Measurements from ENCODE around the gene ELL.
"Not testable (repeated sequence)": the region's sequence is repeated elsewhere in the genome, so short reads cannot be mapped to it uniquely, and the experiment has no call there.

ELL gene

GRCh38 chr19:18541258-18541991, 19.6 kb upstream of the ELL start:
- TF ChIP-seq CTCF (IDR thresholded peaks at IDR 0.05) (no peak), ZFX (IDR thresholded peaks at IDR 0.05; ENCODE audit: borderline replicate concordance) (no peak)
- H3K27ac ChIP-seq: peak overlapping the region; percentile 66

- not testable (repeated sequence) for H3K27ac ChIP-seq
These were observed 18.3 kb upstream of the ELL start for GRCh38 chr19:18540200-18540599.

- H3K27ac ChIP-seq: no peak overlapping the region
- no peak for TF ChIP-seq ZFX (IDR thresholded peaks at IDR 0.05; ENCODE audit: borderline replicate concordance)
These were observed 17.5 kb upstream of the ELL start for GRCh38 chr19:18539372-18539771.

GRCh38 chr19:18538115-18538514, 16.2 kb upstream of the ELL start:
- TF ChIP-seq ZFX (IDR thresholded peaks at IDR 0.05; ENCODE audit: borderline replicate concordance) (no peak), CTCF (IDR thresholded peaks at IDR 0.05) (no peak)
- no peak overlapping the region for H3K27ac ChIP-seq

- TF ChIP-seq ZFX (IDR thresholded peaks at IDR 0.05; ENCODE audit: borderline replicate concordance) (no peak), CTCF (IDR thresholded peaks at IDR 0.05) (no peak)
- no peak overlapping the region for H3K27ac ChIP-seq
These were observed 15.6 kb upstream of the ELL start for GRCh38 chr19:18537431-18537830.

GRCh38 chr19:18536475-18536874, 14.6 kb upstream of the ELL start:
- no peak overlapping the region for H3K27ac ChIP-seq
- TF ChIP-seq ZFX (IDR thresholded peaks at IDR 0.05; ENCODE audit: borderline replicate concordance): no peak
- TF ChIP-seq CTCF (IDR thresholded peaks at IDR 0.05): no peak

- H3K27ac ChIP-seq: no peak overlapping the region
- TF ChIP-seq ZFX (IDR thresholded peaks at IDR 0.05; ENCODE audit: borderline replicate concordance): no peak
These were observed 11.2 kb upstream of the ELL start for GRCh38 chr19:18533058-18533457.

GRCh38 chr19:18532168-18532890, 10.5 kb upstream of the ELL start:
- no peak for TF ChIP-seq ZFX (IDR thresholded peaks at IDR 0.05; ENCODE audit: borderline replicate concordance)
- no peak for TF ChIP-seq CTCF (IDR thresholded peaks at IDR 0.05)
- H3K27ac ChIP-seq: no peak overlapping the region

- H3K27ac ChIP-seq: no peak overlapping the region
- TF ChIP-seq CTCF (IDR thresholded peaks at IDR 0.05) (no peak), ZFX (IDR thresholded peaks at IDR 0.05; ENCODE audit: borderline replicate concordance) (no peak)
These were observed 9.6 kb upstream of the ELL start for GRCh38 chr19:18531485-18531884.
